Lower lobe of right lung (tissue), 2 donors: Measurements from ENCODE around the gene SOWAHD. TPM values are rescaled to one million over a fixed set of nuclear protein-coding genes. Genes with fewer than 3 reads are reported as not detected.

ENCODE experiments used
- ATAC-seq, 2 donors: fragments of 200-7000 bp; cut with Tn5 transposase; one replicate each; pipeline ENCODE4 v1.9.1; 2020 to 2022; ENCODE audit warnings: mild to moderate bottlenecking in 2 of 2, moderate library complexity in 2 of 2
- DNase-seq: peaks from one replicate; pipeline ENCODE4 v3.0.0-alpha.2; 2020
- H3K27ac ChIP-seq: fragments of 200-600 bp; one replicate; pipeline ENCODE4 v1.8.0; 2022
- H3K27me3 ChIP-seq: fragments of 200-600 bp; one replicate; pipeline ENCODE4 v1.8.0; 2022; ENCODE audit warnings: low read depth
- H3K36me3 ChIP-seq: fragments of 200-600 bp; one replicate; pipeline ENCODE4 v1.8.0; 2022; ENCODE audit warnings: mild to moderate bottlenecking
- H3K4me1 ChIP-seq: fragments of 200-600 bp; one replicate; pipeline ENCODE4 v1.8.0; 2022
- H3K4me3 ChIP-seq: fragments of 200-600 bp; one replicate; pipeline ENCODE4 v1.8.0; 2022; ENCODE audit warnings: mild to moderate bottlenecking
- H3K9me3 ChIP-seq: fragments of 200-600 bp; one replicate; pipeline ENCODE4 v1.8.0; 2022
- CTCF ChIP-seq: fragments of 200-600 bp; IDR thresholded peaks from one replicate; pipeline ENCODE4 v1.8.0; 2022; ENCODE audit warnings: antibody characterized with exemption, mild to moderate bottlenecking
- intact Hi-C: fragments of 100-400 bp; cut with DNase I; formaldehyde crosslinking; loops from one replicate; pipeline ENCODE4 v1.11.0; 2022
- total RNA-seq: library from RNA; stranded (reverse); fragmentation: NEBNext Ultra II Directional; extraction: Animal tissue kit (Norgen Biotek cat#: 25700); gene quantifications from one replicate; pipeline ENCODE4 v1.2.1, GENCODE V29; 2021
- donor health status: DM: no; HTN: yes; CAD: no; lungs with severe emphysema.

Gene SOWAHD
- total RNA-seq, 1 donor from 2014 or later, result 9.6 TPM

- no peak for ATAC-seq
- Histone ChIP-seq H3K4me1 (no peaks in the 10 kb centered on the region), H3K36me3 (no peaks in the 10 kb centered on the region)
Observed at GRCh38 chrX:119753639-119754257, 4.6 kb upstream of the SOWAHD start.

GRCh38 chrX:119755981-119756533 lies 2.3 kb upstream of the SOWAHD start:
- Histone ChIP-seq H3K36me3 (no peaks in the 10 kb centered on the region), H3K9me3 (no peaks in the 10 kb centered on the region), H3K4me3 (no peak overlapping the region), H3K27me3 (no peaks in the 10 kb centered on the region), H3K4me1 (no peaks in the 10 kb centered on the region), H3K27ac (peak overlapping the region; percentile 49)
- ATAC-seq, result no peak
- DNase-seq, result peak; percentile 51
- no peak for TF ChIP-seq CTCF
- intact Hi-C loops, result no loop called here

More at GRCh38 chrX:119753639-119754257, 4.6 kb upstream of the SOWAHD start:
- peak; percentile 40 for TF ChIP-seq CTCF
- DNase-seq, result no peak
- Histone ChIP-seq H3K4me3 (no peak overlapping the region), H3K27ac (no peak overlapping the region), H3K9me3 (no peaks in the 10 kb centered on the region), H3K27me3 (no peaks in the 10 kb centered on the region)
- intact Hi-C loops, result no loop called here

- intact Hi-C loops, result no loop called here
- no peak for TF ChIP-seq CTCF
- ATAC-seq, result no peak
- Histone ChIP-seq H3K4me3 (no peak overlapping the region), H3K36me3 (no peaks in the 10 kb centered on the region), H3K4me1 (no peaks in the 10 kb centered on the region), H3K27ac (peak overlapping the region; percentile 49), H3K9me3 (no peaks in the 10 kb centered on the region), H3K27me3 (no peaks in the 10 kb centered on the region)
- DNase-seq, result no peak
Observed at GRCh38 chrX:119756926-119757635, 1.3 kb upstream of the SOWAHD start.

GRCh38 chrX:119757646-119757978 lies 776 bp upstream of the SOWAHD start:
- DNase-seq (no peak), ATAC-seq (no peak)
- H3K27ac ChIP-seq, result peak overlapping the region; percentile 72
- H3K27me3 ChIP-seq, result no peaks in the 10 kb centered on the region
- peak overlapping the region; percentile 61 for H3K4me3 ChIP-seq
- no peaks in the 10 kb centered on the region for H3K9me3 ChIP-seq
- no peaks in the 10 kb centered on the region for H3K4me1 ChIP-seq
- TF ChIP-seq CTCF, result no peak
- no peaks in the 10 kb centered on the region for H3K36me3 ChIP-seq
- intact Hi-C loops, result no loop called here

- intact Hi-C loops, result no loop called here
- H3K27me3 ChIP-seq, result no peaks in the 10 kb centered on the region
- no peaks in the 10 kb centered on the region for H3K36me3 ChIP-seq
- H3K4me1 ChIP-seq, result no peaks in the 10 kb centered on the region
- peak overlapping the region; percentile 72 for H3K27ac ChIP-seq
- H3K4me3 ChIP-seq, result peak overlapping the region; percentile 61
- DNase-seq (no peak), ATAC-seq (peak; percentile 71 to 75)
- no peak for TF ChIP-seq CTCF
- H3K9me3 ChIP-seq, result no peaks in the 10 kb centered on the region
Observed at GRCh38 chrX:119758731-119759247, 401 bp downstream of the SOWAHD start.
